22Rv1 (cell line): ENCODE measurements around the gene TMEM135.

Experiments
- CTCF ChIP-seq: fragments of 450-650 bp; IDR thresholded peaks from 2 replicates; pipeline ENCODE4 v1.5.1; 2017; ENCODE audit warnings: mild to moderate bottlenecking
- ZFX ChIP-seq: fragments of 450-650 bp; IDR thresholded peaks from 2 replicates; pipeline ENCODE4 v1.6.1; 2017; ENCODE audit warnings: antibody characterized with exemption, borderline replicate concordance

DNA sequence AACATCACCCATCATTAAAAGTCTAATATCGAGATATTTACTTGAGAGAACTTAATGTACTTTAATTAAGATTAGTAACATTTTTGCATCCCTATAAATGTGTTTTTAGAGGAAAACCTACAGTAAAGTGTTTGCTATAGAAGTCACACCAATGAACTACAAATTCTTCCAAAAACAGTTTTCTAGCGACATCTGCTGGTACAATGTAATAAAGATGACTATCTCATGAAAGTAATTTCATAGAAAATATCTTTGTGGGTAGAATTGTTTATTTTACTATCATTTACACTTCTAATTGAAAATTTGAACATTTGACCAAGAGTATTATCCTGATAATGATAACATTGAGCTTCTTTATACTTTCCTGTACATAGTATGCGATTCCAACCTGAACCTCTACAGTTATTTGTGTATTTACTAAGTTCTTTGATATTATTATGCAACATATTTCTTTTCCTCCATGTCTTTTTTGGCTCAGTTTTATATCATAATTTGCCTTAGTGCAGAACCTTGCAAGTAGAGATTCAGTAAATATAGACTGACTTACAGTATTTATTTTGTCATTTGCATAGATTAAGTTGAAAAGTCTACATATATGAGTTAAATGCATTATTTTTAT, 252.7 kb downstream of the TMEM135 start:
- TF ChIP-seq CTCF (peak; percentile 76), ZFX (no peak)
